22Rv1 (cell line): Measurements from ENCODE around the gene RAB11FIP5.

Experiments used
- CTCF ChIP-seq: fragments of 450-650 bp; IDR thresholded peaks from 2 replicates; pipeline ENCODE4 v1.5.1; 2017; ENCODE audit warnings: mild to moderate bottlenecking
- ZFX ChIP-seq: fragments of 450-650 bp; IDR thresholded peaks from 2 replicates; pipeline ENCODE4 v1.6.1; 2017; ENCODE audit warnings: antibody characterized with exemption, borderline replicate concordance

- no peak for TF ChIP-seq CTCF
- TF ChIP-seq ZFX, result no peak
Measured at GRCh38 chr2:73075477-73076373, 37.0 kb downstream of the RAB11FIP5 start.
